DMS53 treated with DMSO at 0.1 percent for 48 hours (cell line): ENCODE results near the gene INTS11.
"Not testable (repeated sequence)": the region's sequence is repeated elsewhere in the genome, so short reads cannot be mapped to it uniquely, and the experiment has no call there.

Experiments used
- DNase-seq: peaks from one replicate; lab custom pipeline; 2025; ENCODE audit not compliant: unreplicated experiment; lab: John Stamatoyannopoulos, UW

INTS11 gene

DNA sequence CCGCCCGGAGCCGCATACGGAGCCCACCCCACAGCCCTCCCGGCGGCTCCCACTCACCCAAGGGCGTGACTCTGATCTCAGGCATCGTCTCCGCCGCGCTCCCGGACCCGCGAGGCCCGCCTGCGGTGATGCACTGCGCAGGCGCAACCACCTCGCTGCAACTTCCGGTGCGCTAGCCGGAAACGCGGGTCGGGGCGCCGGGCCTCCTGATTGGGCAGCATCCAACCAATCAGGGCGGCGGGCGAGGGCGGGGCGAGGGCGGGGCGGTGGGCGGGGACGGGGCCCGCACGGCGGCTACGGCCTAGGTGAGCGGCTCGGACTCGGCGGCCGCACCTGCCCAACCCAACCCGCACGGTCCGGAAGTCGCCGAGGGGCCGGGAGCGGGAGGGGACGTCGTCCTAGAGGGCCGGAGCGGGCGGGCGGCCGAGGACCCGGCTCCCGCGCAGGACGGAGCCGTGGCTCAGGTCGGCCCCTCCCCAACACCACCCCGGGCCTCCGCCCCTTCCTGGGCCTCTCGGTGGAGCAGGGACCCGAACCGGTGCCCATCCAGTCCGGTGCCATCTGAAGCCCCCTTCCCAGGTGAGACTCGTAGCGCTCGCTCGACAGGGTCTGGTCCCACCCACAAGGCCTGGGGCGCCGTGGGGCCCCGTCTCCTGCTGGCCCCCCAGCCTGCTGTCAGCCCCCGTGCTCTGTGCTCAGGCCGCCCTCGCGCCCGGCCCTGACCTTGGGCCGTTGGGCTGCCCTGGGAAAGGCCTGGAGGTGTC lies at the start of gene INTS11, which contains the start of gene CPTP:
Gene INTS11 (minus strand): TSS at position 137 of the 764 bp plus-strand sequence. CDS start 52 bp downstream, at position 85.
Gene CPTP (plus strand): TSS at position 279 of the 764 bp plus-strand sequence. CDS start 2,109 bp downstream, outside the sequence.
- DNase-seq = peak; percentile 86

GRCh38 chr1:1373815-1374588 lies 49.5 kb upstream of the INTS11 start:
- no peak for DNase-seq

DNA sequence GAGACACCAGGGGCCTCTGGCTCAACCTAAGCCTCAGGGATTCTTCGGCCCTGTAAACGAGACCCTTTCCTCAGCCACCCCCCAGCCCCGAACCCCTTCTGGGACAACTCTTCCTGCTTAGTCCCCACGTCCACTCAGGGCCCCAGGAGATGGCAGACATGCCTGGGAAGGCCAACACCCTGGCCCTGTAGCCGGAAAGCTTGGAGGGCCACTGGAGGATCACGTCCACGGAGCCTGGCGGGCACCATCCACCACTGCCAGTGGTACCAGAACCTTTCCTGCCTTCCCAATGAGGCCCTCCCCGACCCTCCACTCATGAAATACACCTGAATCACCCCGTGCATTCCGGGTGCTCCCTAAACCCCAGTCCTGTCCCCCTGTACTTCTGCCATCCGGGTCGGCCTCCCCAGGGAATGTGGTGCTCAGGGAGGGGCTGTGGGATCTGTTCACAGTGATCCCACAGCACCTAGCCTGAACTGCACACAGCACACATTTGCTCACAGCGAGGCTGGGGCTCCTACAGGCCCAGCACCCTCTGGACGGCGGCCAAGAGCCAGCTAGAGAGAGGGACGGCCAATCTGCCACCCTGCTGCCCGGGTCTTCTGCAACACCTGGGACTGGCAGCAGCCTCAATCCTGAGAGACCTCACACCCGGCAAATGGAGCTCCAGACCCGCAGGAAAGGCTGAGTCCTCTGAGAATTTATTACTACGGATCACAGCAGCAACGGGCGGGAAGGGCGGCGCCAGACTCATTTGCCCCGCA lies 48.8 kb upstream of the INTS11 start:
- DNase-seq = no peak

GRCh38 chr1:1371746-1372711 lies 47.6 kb upstream of the INTS11 start:
- DNase-seq = peak; percentile 70

DNA sequence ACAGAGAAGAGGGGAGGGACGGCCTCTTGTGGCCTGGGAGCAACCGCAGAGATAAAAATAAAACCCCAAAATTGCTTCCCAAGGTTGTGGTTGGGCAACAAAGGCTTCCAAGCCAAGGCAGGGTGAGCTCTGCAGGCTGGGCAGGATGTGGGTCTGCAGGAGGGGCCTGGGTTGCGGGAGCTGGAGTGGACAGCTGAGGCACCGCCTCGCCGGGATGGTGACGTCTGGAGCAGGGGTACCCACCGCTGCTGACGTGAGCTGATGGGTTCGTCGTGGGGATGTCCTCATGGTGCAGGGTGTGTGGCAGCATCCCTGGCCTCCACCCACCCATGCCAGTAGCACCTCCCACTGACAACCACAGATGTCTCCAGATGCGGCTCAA lies 46.9 kb upstream of the INTS11 start:
- no peak for DNase-seq

- DNase-seq = no peak
These were observed 46.4 kb upstream of the INTS11 start for GRCh38 chr1:1370771-1371300.

DNA sequence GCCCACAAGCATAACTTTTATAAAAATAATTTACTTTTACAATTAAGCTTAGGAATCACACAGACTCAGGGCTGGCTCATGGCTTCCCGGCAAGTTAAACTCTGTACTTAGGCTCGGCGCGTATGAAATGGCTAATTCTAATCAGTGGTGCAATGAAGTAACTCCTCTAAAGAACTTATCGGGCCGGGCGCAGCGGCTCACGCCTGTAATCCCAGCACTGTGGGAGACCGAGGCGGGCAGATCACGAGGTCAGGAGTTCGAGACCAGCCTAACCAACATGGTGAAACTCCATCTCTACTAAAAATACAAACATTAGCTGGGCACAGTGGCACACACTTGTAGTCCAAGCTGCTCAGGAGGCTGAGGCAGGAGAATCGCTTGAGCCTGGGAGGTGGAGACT lies 45.6 kb upstream of the INTS11 start:
- DNase-seq = not testable (repeated sequence)

DNA sequence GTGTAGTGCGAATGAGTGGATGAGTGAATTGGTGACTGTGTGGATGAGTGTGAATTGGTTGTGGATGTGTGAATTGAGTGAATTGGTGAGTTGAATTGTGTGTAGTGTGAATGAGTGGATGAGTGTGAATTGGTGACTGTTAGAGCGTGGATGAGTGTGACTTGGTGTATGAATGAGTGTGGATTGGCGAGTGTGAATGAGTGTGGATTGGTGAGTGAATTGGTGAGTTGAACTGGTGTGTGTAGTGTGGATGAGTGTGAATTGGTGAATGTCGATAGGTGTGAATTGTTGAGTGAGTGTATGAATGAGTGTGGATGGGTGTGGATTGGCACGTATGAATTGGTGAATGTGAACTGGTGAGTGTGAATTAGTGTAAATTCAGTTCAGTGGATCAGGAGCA lies 42.9 kb upstream of the INTS11 start:
- no peak for DNase-seq

DNA sequence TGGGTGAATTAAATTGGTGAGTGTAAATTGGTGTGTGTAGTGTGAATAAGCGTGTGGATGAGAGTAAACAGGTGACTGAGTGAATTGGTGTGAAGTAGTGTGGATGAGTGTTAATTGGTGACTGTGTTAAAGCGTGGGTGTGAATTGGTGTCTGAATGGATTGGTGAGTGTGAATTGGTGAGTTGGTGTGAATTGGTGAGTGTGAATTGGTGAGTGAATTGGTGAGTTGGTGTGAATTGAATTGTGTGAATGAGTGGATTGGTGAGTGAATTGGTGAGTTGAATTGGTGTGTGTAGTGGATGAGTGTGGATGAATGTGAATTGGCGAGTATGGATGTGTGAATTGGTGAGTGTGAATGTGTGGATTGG lies 42.2 kb upstream of the INTS11 start:
- no peak for DNase-seq

GRCh38 chr1:1365875-1366698 lies 41.6 kb upstream of the INTS11 start:
- no peak for DNase-seq

DNA sequence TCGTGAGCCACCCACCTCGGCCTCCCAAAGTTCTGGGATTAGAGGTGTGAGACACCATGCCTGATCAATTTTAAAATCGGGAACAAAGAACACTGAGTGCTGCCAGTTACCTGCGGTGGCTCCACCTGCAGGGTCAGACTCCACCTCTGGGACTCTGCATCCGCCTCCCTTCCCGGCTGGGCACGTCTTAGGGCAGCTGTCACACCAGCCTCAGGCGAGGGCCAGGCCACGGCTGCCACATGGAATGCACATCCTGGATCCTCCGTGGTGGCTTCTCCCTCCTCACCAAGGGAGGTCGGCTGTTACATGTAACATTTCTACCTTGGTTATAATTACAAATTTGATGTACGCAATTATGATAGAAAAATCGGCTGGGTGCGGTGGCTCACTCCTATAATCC lies 39.8 kb upstream of the INTS11 start:
- DNase-seq = no peak

- DNase-seq = no peak
These were observed 37.5 kb upstream of the INTS11 start for GRCh38 chr1:1361982-1362423.

DNA sequence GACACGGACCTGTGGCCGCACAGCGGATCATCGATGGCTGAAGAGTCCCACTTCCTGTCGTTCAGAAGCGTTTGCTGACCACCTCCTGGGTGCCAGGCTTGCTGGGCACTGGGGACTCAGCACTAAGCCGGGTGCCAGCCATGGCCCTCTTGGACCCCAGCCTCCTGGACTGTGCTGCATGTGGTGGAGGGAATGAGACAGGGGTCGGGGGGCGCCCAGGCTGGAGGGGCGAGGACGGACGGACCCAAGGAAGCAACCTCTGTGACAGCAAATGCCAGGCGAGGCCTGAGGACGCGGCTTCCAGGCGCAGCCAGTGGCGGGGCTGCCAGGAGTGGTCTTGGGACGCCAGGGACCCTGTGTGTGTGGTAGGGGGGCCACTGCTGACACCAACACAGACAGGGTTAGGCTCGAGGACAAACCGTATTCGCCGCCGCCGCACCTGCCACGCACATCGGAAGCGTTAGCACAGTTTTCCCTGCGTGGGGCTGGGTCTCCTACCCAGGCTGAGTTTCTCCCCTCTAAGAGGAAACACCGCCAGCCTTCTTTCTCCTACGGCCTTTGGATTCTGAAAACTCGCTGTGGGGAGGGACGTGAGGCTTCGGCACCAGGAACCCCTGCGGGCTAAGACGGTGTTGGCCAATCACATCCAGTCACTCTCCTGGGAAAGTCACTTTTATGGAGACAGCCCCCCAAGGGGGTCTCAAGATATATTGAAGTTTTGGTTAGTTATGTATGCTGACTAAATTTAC lies 36.9 kb upstream of the INTS11 start:
- DNase-seq = no peak

DNA sequence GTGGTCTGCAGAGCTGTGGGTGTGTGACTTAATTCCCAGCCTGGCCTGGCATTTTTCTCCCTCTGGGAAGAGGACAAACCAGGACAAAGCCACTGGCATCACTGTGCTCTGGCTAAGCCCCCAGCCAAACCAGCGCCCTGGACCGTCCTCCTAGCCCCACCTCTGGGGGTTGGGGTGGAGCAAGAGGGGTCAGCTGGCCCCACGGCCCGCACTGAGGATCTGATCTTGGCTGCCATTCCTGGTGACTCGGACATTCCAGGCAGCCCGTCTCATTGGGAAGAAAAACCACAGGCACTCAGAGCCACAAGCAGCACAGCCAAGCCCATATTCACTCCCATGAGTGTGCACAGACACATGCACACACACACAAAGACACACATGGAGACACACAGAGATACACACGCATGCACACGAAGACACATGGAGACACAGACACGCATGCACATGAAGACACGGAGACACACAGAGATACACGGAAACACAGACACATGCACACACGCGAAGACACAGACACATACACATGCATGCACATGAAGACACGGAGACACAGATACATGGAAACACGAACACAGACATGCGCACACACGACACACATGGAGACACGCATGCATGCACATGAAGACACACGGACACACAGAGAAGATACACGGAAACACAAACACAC lies 36.2 kb upstream of the INTS11 start:
- DNase-seq = no peak

DNA sequence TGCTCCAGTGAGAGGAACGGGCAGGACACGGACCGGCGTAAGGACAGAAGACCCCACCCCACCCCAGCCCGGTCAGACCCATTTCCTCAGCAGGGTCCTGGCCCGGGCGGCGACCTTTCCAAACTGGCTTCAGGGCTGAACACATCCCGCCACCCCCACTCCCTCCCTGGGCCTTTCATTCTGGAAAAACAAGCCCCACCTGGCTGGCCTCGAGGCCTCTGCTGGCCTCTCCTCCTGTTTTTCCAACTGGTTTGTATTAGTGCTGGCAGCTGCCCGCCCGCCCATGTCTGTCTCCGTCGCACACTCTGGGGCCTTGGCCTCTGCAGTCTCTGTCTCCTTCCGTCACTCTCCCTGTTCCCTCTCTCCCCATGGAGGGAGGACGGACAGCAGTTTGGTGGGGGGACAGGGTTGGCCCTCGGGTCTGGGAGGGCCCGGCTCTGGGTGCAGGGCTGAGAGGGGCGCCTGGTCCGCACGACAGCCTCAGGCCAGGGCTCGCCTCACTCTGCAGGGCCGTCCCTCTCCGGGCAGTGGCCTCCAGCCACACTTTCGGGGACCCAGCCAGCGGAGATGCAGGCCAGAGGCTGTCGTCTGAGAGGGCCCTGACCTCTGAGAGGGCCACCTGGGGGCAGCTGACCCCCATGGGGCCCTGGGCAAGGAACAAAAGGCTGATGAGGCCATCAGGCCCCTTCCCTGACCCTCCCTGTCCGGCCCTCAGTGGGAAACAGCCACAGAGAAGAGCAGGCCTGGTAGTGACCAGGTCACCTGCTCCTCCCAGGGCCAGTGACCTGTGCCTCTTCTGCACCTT lies 35.4 kb upstream of the INTS11 start:
- DNase-seq = no peak

GRCh38 chr1:1359308-1359663 lies 34.8 kb upstream of the INTS11 start:
- no peak for DNase-seq
